ENCODE measurements around the gene HPN.
"Not testable (repeated sequence)": the region's sequence is repeated elsewhere in the genome, so short reads cannot be mapped to it uniquely, and the experiment has no call there.

HPN gene

DNA sequence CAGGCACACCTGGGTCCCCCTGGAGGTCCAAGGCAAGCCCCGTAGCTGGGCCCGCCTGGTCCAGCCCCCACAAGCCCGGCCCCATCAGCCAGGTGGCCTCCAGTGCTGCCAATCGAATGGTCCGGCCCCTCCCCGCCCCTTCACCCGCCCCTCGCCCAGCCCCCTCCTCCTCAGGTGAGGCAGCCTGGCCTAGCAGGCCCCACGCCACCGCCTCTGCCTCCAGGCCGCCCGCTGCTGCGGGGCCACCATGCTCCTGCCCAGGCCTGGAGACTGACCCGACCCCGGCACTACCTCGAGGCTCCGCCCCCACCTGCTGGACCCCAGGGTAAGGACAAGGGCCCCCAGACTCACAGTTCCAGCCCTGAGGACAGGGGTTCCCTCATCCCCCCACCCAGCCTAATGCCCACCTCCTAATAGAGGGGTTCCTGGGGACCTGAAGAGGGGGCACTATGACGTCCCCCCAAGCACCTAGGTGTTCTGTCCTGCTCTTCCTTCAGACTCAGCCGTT lies at the start of gene HPN:
Gene HPN, plus strand, starts transcription at position 174 of the 508 bp plus-strand sequence. CDS start 786 bp downstream, outside the sequence.
- no peak for DNase-seq

DNA sequence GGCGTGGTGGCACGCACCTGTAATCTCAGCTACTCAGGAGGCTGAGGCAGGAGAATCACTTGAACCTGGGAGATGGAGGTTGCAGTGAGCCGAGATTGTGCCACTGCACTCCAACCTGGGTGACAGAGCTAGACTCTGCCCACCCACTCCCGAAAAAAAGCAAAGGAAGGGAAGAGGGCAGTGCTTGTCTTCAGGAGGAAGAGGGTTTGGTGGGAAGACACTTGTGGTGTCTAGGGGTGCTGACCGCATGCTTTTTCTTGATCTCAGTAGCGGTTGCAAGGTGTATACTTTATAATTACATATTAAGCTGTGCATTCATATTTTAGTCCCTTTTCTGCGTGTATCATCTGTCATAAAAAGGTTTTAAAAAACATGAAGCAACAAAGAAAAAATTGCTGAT lies 48.9 kb upstream of the HPN start:
- not testable (repeated sequence) for DNase-seq

DNA sequence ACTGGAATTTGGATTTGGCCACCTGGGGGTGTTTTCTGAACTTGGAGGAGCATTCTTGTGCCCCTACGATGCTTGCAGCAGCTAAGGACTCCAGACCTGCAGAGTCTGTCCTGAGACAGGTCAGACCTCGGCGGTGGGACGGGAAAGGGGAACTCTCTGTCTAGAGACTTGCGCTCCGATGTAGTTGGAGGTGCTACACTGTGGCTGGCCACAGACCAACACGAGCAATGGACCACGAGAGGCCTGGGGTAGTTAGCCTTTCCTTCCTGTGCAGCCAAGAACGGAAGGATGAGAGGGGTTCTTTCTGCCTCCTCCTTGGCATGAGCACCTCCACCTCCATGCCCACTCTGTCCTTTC lies 47.3 kb upstream of the HPN start:
- no peak for DNase-seq

DNA sequence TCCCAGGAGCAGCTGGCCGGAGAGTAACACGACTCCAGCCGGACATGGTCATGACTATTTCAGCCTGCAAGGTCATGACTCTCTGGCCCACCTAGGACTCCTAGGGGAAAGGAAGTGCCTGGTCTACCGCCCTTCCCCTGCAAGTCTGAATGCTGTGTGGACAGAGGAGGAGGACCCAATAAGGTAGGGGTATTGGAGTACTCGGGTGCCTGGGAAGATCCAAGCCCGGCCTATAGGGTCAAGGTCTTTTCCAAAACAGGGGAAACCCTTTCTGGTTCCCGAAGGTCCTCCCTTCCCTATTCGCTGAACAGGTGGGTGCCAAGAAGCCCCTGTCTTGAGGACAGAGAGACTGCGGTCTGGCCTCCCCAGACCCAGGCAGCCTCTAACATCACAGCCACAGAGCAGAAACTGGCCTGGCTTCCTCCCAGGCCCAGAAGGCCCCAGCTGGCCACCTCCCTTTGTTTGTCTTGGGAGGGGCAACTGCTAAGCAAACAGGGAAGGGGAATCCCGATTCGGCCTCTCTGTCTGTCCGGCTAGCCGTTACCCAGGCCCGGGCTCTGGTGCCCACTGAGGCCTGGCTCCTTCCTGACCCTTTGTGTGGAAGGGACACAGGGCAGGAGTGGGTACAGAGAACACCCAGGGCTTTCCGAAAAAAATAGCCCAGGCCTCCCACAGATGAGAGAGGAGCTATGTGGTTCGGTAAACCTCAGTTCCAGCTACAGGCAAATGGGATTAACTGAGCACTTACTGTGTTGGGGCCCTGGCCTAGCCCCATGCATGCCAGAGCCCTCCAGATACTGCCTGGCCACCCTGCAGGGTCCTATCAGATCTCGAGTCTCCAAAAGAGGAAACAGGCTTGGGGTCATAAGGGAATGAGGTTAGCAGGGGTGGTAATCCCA lies 46.6 kb upstream of the HPN start:
- DNase-seq = no peak

DNA sequence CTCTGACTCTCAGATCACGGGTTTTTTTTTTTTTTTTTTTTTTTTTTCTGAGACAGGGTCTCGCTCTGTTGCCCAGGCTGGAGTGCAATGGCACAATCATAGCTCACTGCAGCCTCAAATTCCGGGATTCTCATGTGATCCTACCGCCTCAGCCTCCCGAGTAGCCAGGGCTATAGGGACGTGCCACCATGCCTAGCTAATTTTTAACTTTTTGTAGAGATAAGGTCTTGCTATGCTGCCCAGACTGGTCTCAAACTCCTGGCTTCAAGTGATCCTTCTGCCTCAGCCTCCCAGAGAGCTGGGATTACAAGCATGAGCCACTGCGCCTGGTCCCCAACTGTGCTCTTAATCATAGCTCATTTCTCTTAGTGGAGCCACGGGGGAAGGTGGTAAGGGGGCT lies 46.0 kb upstream of the HPN start:
- DNase-seq = no peak

DNA sequence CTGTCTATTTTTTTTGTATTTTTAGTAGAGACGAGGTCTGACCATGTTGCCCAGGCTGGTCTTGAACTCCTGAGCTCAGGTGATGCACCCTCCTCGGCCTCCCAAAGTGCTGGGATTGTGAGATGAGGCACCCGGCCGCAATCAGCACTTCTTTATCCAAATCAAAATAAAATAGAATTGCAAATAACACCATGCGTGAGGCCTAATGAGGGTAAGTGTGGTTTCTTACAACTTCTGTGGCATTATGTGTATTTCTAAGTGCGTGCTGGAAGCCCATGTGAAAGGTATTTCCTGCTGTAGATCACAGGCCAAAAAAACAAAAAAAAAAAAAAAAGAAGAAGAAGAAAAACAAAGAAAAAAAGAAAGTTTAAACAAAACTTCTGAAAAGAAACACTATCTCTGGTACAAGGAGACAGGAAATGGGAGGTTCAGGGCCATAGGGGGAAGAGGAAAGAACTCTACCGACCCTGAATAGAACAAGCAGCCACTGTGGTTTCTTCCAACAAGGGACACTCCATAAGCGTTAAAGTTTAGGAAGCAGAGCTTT lies 44.4 kb upstream of the HPN start:
- DNase-seq = no peak

DNA sequence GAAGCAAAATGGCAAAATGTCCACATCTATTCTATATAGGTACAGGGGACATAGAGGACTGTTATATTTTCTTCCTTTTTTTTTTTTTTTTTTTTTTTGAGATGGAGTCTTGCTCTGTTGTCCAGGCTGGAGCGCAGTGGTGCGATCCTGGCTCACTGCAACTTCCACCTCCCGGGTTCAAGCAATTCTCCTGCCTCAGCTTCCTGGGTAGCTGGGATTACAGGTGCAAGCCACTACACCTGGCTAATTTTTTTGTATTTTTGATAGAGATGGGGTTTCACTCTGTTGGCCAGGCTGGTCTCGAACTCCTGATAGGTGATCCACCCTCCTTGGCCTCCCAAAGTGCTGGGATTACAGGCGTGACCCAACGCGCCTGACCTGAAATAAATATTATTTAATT lies 43.3 kb upstream of the HPN start:
- DNase-seq = not testable (repeated sequence)

DNA sequence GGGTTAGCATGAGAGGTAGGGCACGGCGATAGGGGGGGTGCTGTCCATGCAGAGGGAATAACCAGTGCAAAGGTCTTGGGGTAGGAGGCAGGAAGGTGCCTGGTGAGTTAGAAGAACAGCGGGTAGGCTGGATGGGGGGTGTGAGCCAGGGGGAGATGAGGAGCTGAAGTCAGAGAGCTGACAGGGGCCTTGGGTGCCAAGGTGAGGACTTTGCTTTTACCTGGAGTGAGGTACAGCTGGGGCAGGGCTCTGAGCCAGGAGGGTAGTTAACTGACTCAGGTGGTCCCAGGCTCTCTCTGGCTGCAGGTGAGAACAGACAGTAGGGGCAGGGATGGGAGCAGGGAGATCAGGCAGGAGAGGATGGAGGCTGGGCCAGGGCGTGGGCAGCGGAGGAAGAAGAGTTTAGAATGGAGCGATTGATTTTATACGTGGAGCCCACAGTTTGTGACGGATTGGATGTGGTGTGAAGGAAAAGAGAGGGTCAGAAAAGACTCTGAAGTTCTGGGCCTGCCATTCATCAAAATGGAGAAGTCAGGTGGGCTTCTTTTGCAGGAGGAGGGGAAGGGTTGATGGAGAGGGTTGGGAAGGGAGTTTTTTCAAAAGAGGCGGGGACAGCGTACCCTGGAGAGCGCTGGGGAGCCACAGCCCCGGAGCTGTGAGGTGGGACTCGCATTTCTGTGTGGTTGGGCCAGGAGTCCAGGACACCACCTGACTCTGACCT lies 42.6 kb upstream of the HPN start:
- DNase-seq = no peak

DNA sequence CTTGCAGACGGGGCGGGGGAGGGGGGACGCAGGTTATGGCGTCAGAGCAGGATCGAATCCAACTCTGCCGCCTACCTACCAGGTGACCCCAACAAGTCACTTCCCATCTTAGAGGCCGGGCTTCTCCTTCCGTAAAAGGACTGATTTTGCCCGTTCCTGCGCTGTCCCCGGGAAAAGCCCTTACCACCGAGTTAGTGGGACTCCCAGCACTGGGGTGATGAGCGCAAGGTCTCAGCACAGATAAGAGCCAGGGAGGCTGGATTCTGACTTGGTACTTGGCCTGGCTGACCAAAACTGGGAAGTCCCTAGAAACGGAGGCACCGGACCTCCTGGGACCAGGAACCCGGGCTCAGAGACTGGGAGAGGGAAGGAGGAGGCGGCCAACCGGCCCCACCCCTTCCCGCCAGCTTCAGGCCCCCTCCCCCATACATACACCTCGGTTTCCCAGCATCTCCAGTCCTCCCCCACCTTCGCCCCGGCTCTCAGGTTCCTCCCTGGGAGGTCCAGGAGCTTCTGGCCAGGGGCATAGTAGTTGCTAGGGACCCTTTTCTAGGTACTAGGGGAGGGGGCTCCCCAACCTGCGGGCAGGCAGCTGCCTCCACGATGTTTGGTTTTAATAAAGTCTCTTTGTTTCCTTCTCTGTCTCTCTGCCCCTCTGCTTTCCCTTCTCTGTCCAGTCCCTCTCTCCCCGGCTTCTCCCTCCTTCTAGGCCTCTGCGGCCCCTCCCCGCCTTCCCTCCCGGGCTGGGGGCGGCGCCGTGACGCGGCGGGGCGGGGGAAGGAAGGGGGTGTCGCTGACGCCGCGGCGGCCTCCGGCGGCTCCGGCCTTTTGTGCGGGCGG lies 41.8 kb upstream of the HPN start, which contains the start of gene GRAMD1A:
Gene GRAMD1A, plus strand, starts transcription at position 826 of the 840 bp plus-strand sequence. CDS start 156 bp downstream, outside the sequence.
- DNase-seq = peak; percentile 61

DNA sequence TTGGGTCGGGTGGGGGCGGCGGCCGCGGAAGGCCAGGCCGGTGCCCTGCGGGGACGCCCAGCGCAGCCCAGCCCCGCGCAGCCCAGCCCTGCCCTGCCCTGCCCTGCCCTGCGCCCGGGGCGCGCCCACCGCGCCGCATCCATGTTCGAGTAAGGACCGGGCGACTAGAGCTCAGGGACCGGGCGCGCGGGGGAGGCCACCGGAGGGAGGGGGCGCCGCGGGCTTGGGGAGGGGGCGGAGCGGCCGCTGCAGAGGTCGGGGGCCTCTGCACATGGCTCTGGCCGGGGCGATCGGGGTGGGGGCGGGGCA lies 41.2 kb upstream of the HPN start:
- DNase-seq = peak; percentile 39

DNA sequence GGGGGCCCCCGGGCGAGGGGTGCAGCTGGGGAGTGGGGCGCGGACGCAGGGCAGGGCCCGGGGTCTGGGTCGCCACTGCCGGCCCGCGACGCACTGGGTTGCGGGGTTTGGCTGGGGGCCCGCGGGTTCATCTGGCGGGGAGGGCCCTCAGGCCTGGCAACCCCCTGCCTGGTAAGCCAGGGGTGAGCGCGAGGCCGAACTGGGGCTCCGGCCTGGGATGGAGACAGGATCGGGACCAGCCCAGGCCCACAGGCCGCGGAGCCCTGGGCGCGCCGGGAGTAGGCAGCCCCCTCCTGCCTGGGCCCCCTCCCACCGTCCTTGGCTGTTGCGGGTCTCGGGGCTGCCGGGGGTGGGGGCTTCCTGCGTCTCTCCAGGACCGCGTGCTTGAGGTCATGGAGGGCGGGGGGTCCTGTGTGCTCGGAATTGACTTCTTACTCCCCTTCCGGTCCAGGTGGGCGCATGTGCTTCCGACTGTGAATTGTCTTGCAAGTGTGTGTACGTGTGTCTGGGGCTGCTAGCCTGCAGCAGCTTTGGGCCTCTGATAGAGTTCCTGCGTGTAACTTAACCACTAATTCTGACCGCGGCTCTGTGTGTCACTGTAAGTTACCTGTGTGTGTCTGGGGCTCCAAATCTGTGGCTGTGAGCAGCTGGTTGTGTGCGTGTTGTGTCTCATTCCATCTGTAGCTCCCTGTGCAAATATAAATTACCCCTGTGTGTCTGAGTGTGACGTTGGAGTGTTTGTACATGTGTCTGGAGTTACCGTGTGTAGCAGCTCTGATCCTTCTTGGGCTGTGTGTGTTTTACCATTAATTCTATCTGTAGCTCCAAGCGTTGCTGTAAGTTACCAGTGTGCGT lies 40.6 kb upstream of the HPN start:
- DNase-seq = peak; percentile 72

DNA sequence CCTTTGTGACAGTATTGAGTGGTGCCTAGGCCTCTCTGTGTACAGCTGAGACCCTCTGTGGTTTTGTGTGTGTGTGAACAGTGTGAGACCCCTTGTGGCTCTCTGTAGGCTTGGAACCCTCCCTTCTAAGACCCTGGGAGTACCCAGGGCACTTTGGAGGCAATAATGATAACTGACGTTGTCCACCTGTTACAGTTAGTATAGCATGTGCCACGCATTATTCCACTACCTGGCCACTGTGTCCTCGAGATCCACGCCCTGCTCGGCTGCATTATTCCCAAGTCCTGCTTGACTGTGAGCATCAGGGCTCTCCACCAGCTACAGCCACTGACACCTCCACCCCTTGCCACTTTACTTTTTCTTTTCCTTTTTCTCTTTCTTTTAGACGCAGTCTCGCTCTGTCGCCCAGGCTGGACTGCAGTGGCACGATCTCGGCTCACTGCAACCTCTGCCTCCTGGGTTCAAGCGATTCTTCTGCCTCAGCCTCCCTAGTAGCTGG lies 39.4 kb upstream of the HPN start:
- no peak for DNase-seq

DNA sequence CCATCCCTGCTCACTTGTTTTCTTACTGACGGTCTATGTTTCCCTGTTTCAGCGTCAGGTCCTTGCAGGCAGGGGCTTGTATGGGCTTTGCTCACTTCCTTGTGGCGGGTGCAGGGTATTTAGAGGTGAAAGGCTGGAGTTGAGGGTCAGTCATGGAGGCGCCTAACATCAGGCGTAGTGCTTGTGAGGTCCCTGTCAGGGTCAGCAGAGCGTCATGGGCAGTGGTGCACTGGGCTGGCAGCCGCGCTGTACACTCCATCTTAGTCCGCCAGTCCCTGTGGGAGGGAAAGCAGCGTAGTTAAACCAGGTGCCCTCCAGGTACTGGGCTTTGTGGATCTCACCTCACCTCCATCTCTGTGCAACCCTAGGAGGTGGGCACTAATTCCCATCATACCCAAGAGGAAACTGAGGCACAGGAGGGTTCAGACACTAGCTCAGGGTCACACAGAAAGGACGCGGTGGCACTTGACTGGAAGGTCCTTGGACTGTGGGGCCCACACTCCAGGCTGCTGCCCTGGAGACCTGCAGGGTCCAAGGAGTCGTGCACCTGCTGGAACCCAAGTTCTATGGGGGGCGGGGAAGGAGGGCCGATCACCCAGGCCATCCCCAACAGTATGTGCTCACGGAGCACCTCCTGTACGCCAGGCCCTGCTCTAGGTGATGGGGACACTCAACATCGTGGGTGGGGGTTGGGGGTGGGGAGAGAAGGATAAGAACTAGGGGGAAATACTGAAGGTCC lies 36.8 kb upstream of the HPN start:
- DNase-seq = no peak

DNA sequence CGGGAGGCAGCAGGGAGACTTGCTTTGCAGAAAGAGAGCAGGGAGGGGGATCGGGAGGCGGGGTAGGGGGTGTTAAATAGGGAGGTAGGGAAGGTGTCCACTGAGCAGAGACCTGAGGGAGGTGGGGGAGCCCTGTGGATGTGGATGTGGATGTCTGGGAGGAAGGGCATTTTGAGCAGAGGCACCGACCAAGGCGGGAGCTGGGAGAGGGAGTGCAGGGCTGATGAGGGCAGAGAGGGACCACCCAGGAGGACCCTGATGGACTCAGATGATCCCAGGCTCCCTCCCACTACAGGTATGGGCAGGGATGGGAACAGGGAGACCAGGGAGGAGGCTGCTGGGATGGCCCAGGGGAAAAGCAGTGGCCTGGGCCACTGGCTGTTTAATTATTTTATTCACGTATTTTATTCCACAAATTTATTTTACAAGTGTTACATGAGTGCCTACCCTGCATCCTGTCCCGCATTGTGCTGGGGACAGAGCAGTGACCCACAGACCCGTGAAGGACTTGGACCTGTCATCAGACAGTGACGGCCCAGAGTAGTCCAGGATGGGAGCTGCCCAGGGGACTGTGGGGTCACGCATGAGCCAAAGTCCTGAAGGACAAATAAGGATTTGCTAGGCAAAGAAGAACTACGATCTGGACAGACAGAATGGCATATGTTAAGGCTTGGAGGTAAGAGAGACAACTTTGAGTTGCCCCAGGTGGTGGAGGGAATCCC lies 36.1 kb upstream of the HPN start:
- no peak for DNase-seq

DNA sequence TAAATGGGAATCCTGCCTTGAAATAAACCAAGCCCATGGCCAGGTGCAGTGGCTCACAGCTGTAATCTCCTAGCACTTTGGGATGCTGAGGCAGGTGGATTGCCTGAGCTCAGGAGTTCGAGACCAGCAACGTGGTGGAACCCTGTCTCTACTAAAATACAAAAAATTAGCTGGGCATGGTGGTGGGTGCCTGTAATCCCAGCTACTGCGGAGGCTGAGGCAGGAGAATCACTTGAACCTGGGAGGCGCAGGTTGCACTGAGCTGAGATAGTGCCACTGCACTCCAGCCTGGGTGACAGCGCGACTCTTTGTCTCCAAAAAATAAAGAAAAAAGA lies 35.5 kb upstream of the HPN start:
- not testable (repeated sequence) for DNase-seq

DNA sequence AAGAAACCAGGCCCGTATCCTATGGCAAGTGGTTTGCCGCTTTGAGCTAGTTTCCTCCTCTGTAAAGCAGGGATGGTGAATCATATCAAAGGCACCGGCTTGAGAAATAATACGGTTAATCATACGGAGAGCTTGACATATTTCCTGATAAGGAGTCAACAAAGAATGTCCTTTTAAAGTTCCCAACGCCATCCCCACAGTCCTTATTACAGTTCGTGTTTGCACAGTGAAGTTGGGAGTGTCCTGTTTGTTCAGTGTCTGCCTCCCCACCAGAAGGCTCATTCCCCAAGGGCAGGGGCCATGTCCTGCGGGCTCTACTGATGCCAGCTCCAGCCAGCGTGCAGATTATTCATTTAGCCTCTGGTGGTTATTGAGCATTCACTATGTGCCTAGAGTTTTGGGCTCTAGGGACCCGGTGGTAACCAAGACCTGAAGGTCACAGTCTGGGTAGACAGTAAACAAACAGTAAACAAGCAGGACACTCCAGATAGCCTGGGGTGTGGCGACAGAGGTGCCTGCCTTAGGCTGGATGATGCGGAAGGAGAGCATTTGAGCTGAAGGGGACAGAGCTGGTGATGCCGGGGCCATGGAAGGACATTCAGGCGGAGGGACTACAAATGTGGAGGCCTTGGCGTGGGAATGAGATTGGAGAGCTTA lies 35.1 kb upstream of the HPN start:
- no peak for DNase-seq

DNA sequence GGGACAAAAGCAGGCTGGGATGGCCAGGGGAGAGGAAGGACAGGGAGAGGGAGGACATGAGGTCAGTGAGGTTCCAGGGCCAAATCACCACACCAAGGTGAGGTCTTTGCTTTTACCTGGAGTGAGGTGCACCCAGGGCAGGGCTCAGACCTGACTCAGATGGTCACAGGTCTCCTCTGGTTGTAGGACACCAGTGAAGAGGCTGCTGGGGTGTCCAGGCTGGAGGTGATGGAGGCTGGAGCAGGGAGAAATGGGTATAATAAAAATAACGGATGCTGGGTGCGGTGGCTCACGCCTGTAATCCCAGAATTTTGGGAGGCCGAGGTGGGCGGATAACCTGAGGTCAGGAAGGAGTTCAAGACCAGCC lies 34.5 kb upstream of the HPN start:
- no peak for DNase-seq

DNA sequence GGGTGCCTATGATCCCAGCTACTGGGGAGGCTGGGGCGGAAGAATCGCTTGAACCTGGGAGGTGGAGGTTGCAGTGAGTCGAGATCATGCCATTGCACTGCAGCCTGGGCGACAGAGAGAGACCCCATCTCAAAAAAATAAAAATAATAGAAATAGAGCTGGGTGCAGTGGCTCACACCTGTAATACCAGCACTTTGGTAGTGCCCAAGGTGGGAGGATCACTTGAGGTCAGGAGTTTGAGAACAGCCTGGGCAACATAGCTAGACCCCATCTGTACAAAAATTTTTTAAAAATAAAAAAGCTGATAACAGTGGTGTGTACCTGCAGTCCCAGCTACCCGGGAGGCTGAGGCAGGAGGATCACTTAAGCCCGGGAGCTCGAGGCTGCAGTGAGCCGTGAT lies 34.1 kb upstream of the HPN start:
- DNase-seq = not testable (repeated sequence)

DNA sequence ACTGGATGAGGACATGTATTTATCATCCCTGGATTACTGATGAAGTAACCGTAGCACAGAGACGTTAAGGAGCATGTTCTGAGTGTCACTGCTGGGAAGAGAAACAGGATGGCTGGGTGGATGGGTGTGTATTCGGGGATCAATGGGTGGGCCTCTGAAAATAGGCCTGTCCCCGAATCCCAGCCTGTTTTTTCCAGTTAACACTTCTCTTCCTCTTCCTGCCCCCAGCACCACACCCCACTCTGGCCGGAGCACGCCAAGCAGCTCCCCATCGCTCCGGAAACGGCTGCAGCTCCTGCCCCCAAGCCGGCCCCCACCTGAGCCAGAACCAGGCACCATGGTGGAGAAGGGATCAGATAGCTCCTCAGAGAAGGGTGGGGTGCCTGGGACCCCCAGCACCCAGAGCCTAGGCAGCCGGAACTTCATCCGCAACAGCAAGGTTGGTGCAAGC lies 32.6 kb upstream of the HPN start:
- DNase-seq = no peak
